Mucosa of descending colon (tissue), 3 donors: Measurements from ENCODE around the gene FBXL7. TPM values are rescaled to one million over a fixed set of nuclear protein-coding genes. Genes with fewer than 3 reads are reported as not detected.
A peak's percentile ranks its signal among the peaks of the same experiment; 100 is the strongest.

Experiments
- ATAC-seq: fragments of 200-7000 bp; cut with Tn5 transposase; one replicate; pipeline ENCODE4 v1.9.1; 2020; ENCODE audit warnings: mild to moderate bottlenecking, moderate library complexity
- DNase-seq, 3 donors: peaks; one replicate each; pipeline ENCODE4 v3.0.0-alpha.2; 2020
- H3K36me3 ChIP-seq: fragments of 200-600 bp; one replicate; pipeline ENCODE4 v1.8.0; 2021; ENCODE audit warnings: low read depth, mild to moderate bottlenecking
- H3K4me1 ChIP-seq: fragments of 200-600 bp; one replicate; pipeline ENCODE4 v1.8.0; 2021; ENCODE audit warnings: low read depth, mild to moderate bottlenecking
- H3K4me3 ChIP-seq: fragments of 200-600 bp; one replicate; pipeline ENCODE4 v1.8.0; 2021; ENCODE audit warnings: mild to moderate bottlenecking
- H3K9me3 ChIP-seq: fragments of 200-600 bp; one replicate; pipeline ENCODE4 v1.8.0; 2021; ENCODE audit warnings: mild to moderate bottlenecking
- CTCF ChIP-seq: fragments of 200-600 bp; IDR thresholded peaks from one replicate; pipeline ENCODE4 v1.8.0; 2022; ENCODE audit warnings: antibody characterized with exemption, mild to moderate bottlenecking
- intact Hi-C, 2 donors: fragments of 100-400 bp; cut with DNase I in 1 of 2; cut with micrococcal nuclease in 1 of 2; formaldehyde crosslinking; loops; one replicate each; pipeline versions ENCODE4 v1.11.0 to v1.11.1; 2022; cut with DNase I, micrococcal nuclease
- microRNA-seq: library from miRNA; unstranded; fragments of <30 nt; microRNA quantifications from one replicate; pipeline ENCODE4, GENCODE V29; 2019
- total RNA-seq, 3 donors: library from RNA; stranded (reverse); fragmentation: NEBNext Ultra II Directional in 2 of 3; extraction: Animal tissue kit (Norgen Biotek cat#: 25700) in 2 of 3; gene quantifications; one replicate each; pipeline versions ENCODE4 v1.2.1 to v1.2.4, GENCODE V29; 2021 to 2023
- donor health status: DM: no; HTN: no; CAD: no; lungs with moderate emphysema.
- donor health status: DM: no; HTN: no; CAD: no.
- donor health status: DM: no; HTN: yes; CAD: no.

The FBXL7 gene
- total RNA-seq, 3 donors from 2014 or later = 1.6 to 21.4 (median 3.4) TPM

- Histone ChIP-seq H3K4me1 (no peaks in the 10 kb centered on the region), H3K36me3 (no peaks in the 10 kb centered on the region), H3K9me3 (no peaks in the 10 kb centered on the region), H3K4me3 (no peak overlapping the region)
- no peak for ATAC-seq
- no peak for TF ChIP-seq CTCF
- DNase-seq = no peak
- intact Hi-C loops = no loop called here
These were observed 466.7 kb downstream of the FBXL7 start for GRCh38 chr5:15966651-15967050.

- ATAC-seq (no peak), DNase-seq (no peak)
- intact Hi-C loops = no loop called here
These were observed 469.0 kb downstream of the FBXL7 start for GRCh38 chr5:15968993-15969392.

GRCh38 chr5:15977851-15978250, 477.9 kb downstream of the FBXL7 start:
- no peak for TF ChIP-seq CTCF
- peaks cover 2% of the 10 kb centered on the region for H3K9me3 ChIP-seq
- no peak for DNase-seq
- ATAC-seq = no peak
- H3K4me1 ChIP-seq = no peaks in the 10 kb centered on the region
- intact Hi-C loops = no loop called here
- H3K4me3 ChIP-seq = no peak overlapping the region
- no peaks in the 10 kb centered on the region for H3K36me3 ChIP-seq

More at GRCh38 chr5:15968993-15969392, 469.0 kb downstream of the FBXL7 start:
- H3K4me1 ChIP-seq = no peaks in the 10 kb centered on the region
- H3K9me3 ChIP-seq = no peaks in the 10 kb centered on the region
- H3K36me3 ChIP-seq = no peaks in the 10 kb centered on the region
- TF ChIP-seq CTCF = no peak
- H3K4me3 ChIP-seq = no peak overlapping the region

- H3K9me3 ChIP-seq = no peaks in the 10 kb centered on the region
- intact Hi-C loops = no loop called here
- no peak overlapping the region for H3K4me3 ChIP-seq
- no peak for ATAC-seq
- no peak for TF ChIP-seq CTCF
- DNase-seq = no peak
- no peaks in the 10 kb centered on the region for H3K36me3 ChIP-seq
- H3K4me1 ChIP-seq = no peaks in the 10 kb centered on the region
These were observed 480.9 kb downstream of the FBXL7 start for GRCh38 chr5:15980835-15981234.

- DNase-seq = no peak
- no peak for TF ChIP-seq CTCF
- H3K9me3 ChIP-seq = no peaks in the 10 kb centered on the region
- H3K4me1 ChIP-seq = no peaks in the 10 kb centered on the region
- intact Hi-C loops = no loop called here
- H3K4me3 ChIP-seq = no peak overlapping the region
- no peak for ATAC-seq
- H3K36me3 ChIP-seq = no peaks in the 10 kb centered on the region
These were observed 483.4 kb downstream of the FBXL7 start for GRCh38 chr5:15983392-15983791.

Small RNA genes lying within 50 kb of the gene (microRNA-seq; reads per million reads assigned to microRNA genes)
- 88.7 reads per million, percentile 60 among the genes with 10 or more reads in this experiment for gene MIR887
